Fibroblast of lung (primary cell): ENCODE data around the gene ACOT7.

Experiments used
- CTCF ChIP-seq, 2 donors: IDR thresholded peaks in 1 of 2; conservative IDR thresholded peaks in 1 of 2; 1 replicate in 1 of 2; 2 replicates in 1 of 2; pipeline ENCODE4 v1.5.1; 2011 to 2012; ENCODE audit warnings: low read length in 2 of 2, control low read depth in 1 of 2, inconsistent platforms in 1 of 2, low read depth in 1 of 2, mild to moderate bottlenecking in 1 of 2
- EZH2 ChIP-seq: IDR thresholded peaks from 2 replicates; pipeline ENCODE4 v1.5.1; 2012; ENCODE audit warnings: low read length, control low read depth, mild to moderate bottlenecking; ENCODE audit errors: missing control alignments

- no peak for TF ChIP-seq CTCF (conservative IDR thresholded peaks at IDR 0.05 in 1 of 2, IDR thresholded peaks at IDR 0.05 in 1 of 2; ENCODE audit: low read depth in 1 of 2, low read length in 2 of 2)
- no peak for TF ChIP-seq EZH2
Measured at GRCh38 chr1:6401673-6402072, 8.1 kb upstream of the ACOT7 start.
